Tibial artery (tissue), 4 donors: ENCODE results near the gene TYMS.
A peak's percentile ranks its signal among the peaks of the same experiment; 100 is the strongest.

ENCODE experiments used
- DNase-seq, 2 donors: peaks; one replicate each; pipeline ENCODE4 v3.0.0-alpha.2; 2019
- H3K27ac ChIP-seq, 2 donors: fragments of 200-600 bp; sonication (generic) in 1 of 2; 1 replicate in 1 of 2; 2 replicates in 1 of 2; pipeline ENCODE4 v1.5.1; 2018 to 2019; ENCODE audit warnings: mild to moderate bottlenecking in 1 of 2
- H3K27me3 ChIP-seq, 2 donors: fragments of 200-600 bp; sonication (generic) in 1 of 2; one replicate each; pipeline versions ENCODE4 v1.5.1 to v1.6.0; 2016 to 2019
- H3K36me3 ChIP-seq, 3 donors: fragments of 200-600 bp; sonication (generic) in 2 of 3; one replicate each; pipeline ENCODE4 v1.5.1; 2016 to 2019; ENCODE audit warnings: mild to moderate bottlenecking in 2 of 3
- H3K4me1 ChIP-seq, 4 donors: fragments of 200-600 bp; sonication (generic) in 2 of 4; 1 replicate in 3 of 4; 2 replicates in 1 of 4; pipeline ENCODE4 v1.5.1; 2016 to 2019
- H3K4me3 ChIP-seq, 2 donors: fragments of 200-600 bp; sonication (generic) in 1 of 2; 1 replicate in 1 of 2; 2 replicates in 1 of 2; pipeline ENCODE4 v1.5.1; 2018 to 2019; ENCODE audit warnings: mild to moderate bottlenecking in 2 of 2
- H3K9me3 ChIP-seq, 3 donors: fragments of 200-600 bp; sonication (generic) in 1 of 3; one replicate each; pipeline ENCODE4 v1.5.1; 2016 to 2019
- CTCF ChIP-seq, 2 experiments: fragments of 200-600 bp in 1 of 2; fragments of 450-650 bp in 1 of 2; IDR thresholded peaks; one replicate each; pipeline ENCODE4 v1.5.1; 2017 to 2019; ENCODE audit warnings: antibody characterized with exemption in 2 of 2, mild to moderate bottlenecking in 1 of 2, moderate library complexity in 1 of 2
- intact Hi-C: fragments of 100-400 bp; cut with DNase I; formaldehyde crosslinking; loops from one replicate; pipeline ENCODE4 v1.15.0; 2023; ENCODE audit warnings: low total_unique reads

Gene TYMS

GRCh38 chr18:621291-622043 lies 36.0 kb upstream of the TYMS start:
- no peaks in the 10 kb centered on the region for H3K9me3 ChIP-seq
- DNase-seq = no peak
- peaks cover 0 to 13% of the 10 kb centered on the region in 2 donors for H3K27me3 ChIP-seq
- no peak overlapping the region for H3K4me3 ChIP-seq
- no peak overlapping the region for H3K27ac ChIP-seq
- no peak for TF ChIP-seq CTCF (IDR thresholded peaks at IDR 0.05)
- intact Hi-C loops = no loop called here
- no peaks in the 10 kb centered on the region for H3K36me3 ChIP-seq
- H3K4me1 ChIP-seq = no peaks in the 10 kb centered on the region

GRCh38 chr18:622289-622688 lies 35.2 kb upstream of the TYMS start:
- H3K27me3 ChIP-seq = peaks cover 0 to 13% of the 10 kb centered on the region in 2 donors
- no peaks in the 10 kb centered on the region for H3K9me3 ChIP-seq
- H3K36me3 ChIP-seq = no peaks in the 10 kb centered on the region
- H3K27ac ChIP-seq = no peak overlapping the region
- no peak for DNase-seq
- intact Hi-C loops = no loop called here
- no peaks in the 10 kb centered on the region for H3K4me1 ChIP-seq
- no peak overlapping the region for H3K4me3 ChIP-seq
- TF ChIP-seq CTCF (IDR thresholded peaks at IDR 0.05) = no peak

- peak; percentile 67 to 71 for DNase-seq
- intact Hi-C loops = no loop called here
- Histone ChIP-seq H3K36me3 (no peaks in the 10 kb centered on the region), H3K4me3 (no peak overlapping the region), H3K9me3 (no peaks in the 10 kb centered on the region), H3K27ac (no peak overlapping the region), H3K27me3 (peaks cover 0 to 13% of the 10 kb centered on the region in 2 donors), H3K4me1 (no peaks in the 10 kb centered on the region)
- TF ChIP-seq CTCF (IDR thresholded peaks at IDR 0.05) = peak; percentile 28 to 51
These were observed 33.5 kb upstream of the TYMS start for GRCh38 chr18:623761-624620.

GRCh38 chr18:627231-627630 lies 30.2 kb upstream of the TYMS start:
- H3K36me3 ChIP-seq = no peaks in the 10 kb centered on the region
- peaks cover 0 to 13% of the 10 kb centered on the region in 2 donors for H3K27me3 ChIP-seq
- intact Hi-C loops = no loop called here
- no peaks in the 10 kb centered on the region for H3K4me1 ChIP-seq
- TF ChIP-seq CTCF (IDR thresholded peaks at IDR 0.05) = no peak
- H3K4me3 ChIP-seq = no peak overlapping the region
- H3K27ac ChIP-seq = no peak overlapping the region
- H3K9me3 ChIP-seq = no peaks in the 10 kb centered on the region
- no peak for DNase-seq

GRCh38 chr18:629269-630150 lies 27.9 kb upstream of the TYMS start:
- Histone ChIP-seq H3K4me1 (no peaks in the 10 kb centered on the region), H3K4me3 (no peak overlapping the region), H3K27ac (no peak overlapping the region), H3K9me3 (no peaks in the 10 kb centered on the region), H3K36me3 (no peaks in the 10 kb centered on the region), H3K27me3 (peaks cover 0 to 5% of the 10 kb centered on the region in 2 donors)
- no peak for TF ChIP-seq CTCF (IDR thresholded peaks at IDR 0.05)
- no peak for DNase-seq
- intact Hi-C loops = no loop called here
